ENCODE results near the gene MIER2.

DNA sequence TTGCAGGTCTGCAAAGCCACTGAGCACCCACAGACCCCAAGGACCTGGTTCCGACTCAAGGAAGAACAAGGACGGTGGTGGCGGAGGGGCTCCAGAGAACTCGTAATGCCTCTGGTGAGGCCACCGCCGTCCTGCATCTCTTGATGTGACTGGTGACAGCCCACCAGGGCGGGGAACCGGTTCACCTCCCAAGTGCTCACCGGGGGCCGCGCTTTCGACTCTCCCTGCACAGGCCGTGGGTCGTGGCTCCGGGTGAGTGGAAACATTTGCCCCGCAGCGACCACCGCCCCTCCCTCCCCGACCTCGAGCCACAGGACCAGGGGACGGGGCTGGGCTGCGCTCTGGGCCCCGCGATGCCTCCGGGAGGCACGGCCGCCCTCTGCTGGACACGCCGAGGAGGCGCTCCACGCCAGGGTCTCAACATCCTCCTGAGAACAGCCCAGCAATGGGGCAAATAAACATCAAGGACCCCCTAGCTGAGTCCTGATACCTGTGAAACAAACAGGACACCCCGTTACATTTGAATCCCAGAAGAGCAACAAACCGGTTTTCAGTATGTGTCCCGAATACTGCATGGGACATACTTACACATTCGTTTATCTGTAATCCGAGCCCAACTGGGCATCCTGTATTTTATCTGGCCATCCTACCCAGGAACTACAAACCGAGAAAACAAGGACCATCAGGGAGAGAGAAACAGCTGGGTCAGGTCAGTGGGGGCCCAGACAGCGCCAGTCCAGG lies 49.5 kb downstream of the MIER2 start:
- TF ChIP-seq, protein P1, sequence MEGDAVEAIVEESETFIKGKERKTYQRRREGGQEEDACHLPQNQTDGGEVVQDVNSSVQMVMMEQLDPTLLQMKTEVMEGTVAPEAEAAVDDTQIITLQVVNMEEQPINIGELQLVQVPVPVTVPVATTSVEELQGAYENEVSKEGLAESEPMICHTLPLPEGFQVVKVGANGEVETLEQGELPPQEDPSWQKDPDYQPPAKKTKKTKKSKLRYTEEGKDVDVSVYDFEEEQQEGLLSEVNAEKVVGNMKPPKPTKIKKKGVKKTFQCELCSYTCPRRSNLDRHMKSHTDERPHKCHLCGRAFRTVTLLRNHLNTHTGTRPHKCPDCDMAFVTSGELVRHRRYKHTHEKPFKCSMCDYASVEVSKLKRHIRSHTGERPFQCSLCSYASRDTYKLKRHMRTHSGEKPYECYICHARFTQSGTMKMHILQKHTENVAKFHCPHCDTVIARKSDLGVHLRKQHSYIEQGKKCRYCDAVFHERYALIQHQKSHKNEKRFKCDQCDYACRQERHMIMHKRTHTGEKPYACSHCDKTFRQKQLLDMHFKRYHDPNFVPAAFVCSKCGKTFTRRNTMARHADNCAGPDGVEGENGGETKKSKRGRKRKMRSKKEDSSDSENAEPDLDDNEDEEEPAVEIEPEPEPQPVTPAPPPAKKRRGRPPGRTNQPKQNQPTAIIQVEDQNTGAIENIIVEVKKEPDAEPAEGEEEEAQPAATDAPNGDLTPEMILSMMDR (IDR thresholded peaks at IDR 0.05; ENCODE audit: low read depth, low read length, missing input control): peak; percentile 48
- TF ChIP-seq, protein P2, sequence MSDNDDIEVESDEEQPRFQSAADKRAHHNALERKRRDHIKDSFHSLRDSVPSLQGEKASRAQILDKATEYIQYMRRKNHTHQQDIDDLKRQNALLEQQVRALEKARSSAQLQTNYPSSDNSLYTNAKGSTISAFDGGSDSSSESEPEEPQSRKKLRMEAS (IDR thresholded peaks at IDR 0.05): no peak
- TF ChIP-seq SP1 (IDR thresholded peaks at IDR 0.05): no peak
- TF ChIP-seq, protein P3, sequence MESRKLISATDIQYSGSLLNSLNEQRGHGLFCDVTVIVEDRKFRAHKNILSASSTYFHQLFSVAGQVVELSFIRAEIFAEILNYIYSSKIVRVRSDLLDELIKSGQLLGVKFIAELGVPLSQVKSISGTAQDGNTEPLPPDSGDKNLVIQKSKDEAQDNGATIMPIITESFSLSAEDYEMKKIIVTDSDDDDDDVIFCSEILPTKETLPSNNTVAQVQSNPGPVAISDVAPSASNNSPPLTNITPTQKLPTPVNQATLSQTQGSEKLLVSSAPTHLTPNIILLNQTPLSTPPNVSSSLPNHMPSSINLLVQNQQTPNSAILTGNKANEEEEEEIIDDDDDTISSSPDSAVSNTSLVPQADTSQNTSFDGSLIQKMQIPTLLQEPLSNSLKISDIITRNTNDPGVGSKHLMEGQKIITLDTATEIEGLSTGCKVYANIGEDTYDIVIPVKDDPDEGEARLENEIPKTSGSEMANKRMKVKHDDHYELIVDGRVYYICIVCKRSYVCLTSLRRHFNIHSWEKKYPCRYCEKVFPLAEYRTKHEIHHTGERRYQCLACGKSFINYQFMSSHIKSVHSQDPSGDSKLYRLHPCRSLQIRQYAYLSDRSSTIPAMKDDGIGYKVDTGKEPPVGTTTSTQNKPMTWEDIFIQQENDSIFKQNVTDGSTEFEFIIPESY (IDR thresholded peaks at IDR 0.05): no peak

All from liver (tissue), 3 donors.